ENCODE data around the gene KRT40.

The KRT40 gene

DNA sequence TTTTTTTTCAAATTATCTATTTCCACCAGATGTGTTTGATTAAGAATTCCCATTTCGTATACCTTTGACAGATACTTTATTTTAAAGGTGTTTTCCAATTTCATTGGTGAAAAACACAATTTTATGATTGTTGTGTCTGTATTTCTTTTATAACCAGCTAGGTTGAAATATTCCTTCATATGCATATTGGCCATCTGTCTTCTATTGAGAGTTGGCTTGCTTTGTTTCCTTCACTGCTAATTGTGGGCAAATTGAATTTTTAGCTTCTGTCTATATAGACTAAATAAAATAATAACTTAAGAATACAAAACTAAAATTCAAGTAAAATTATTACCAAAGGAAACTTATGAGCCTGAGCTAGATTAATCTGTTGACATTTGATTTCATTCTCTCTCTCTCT, 11.0 kb upstream of the KRT40 start:
- no peak overlapping the region for H3K4me3 ChIP-seq (ENCODE audit: low read length)
- no peaks in the 10 kb centered on the region for H3K9me3 ChIP-seq (ENCODE audit: insufficient read depth, low read depth, low read length)
- no peaks in the 10 kb centered on the region for H3K4me1 ChIP-seq (ENCODE audit: insufficient read depth, low read length)
- no peaks in the 10 kb centered on the region for H3K36me3 ChIP-seq (ENCODE audit: insufficient read depth, low read depth, low read length)
- H3K9ac ChIP-seq (ENCODE audit: low read depth, low read length) = no peak overlapping the region
- H3K27ac ChIP-seq (ENCODE audit: low read length) = no peak overlapping the region
- no peaks in the 10 kb centered on the region for H3K27me3 ChIP-seq (ENCODE audit: insufficient read depth, low read length)

DNA sequence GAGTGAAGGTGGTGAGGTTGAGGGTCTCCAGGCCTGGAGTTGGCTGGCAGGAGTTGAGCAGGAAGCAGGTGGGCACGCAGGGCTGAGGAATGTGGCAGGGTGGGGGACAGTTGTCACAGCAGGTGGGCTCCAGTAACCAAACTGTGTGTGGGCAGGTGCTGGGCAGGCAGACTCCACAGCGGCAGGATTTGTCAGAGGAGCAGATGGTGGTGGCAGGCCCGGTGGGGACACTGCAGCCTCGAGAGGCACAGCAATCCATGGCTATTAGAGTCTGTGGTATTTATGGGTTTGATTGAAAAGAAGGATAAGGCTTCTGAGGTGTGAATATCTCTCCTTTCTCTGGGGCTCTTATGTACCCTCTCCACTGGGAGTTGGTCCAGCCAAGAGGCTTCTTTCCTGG, 9.7 kb upstream of the KRT40 start, which contains the start of gene KRTAP3-3:
TSS of gene KRTAP3-3 (minus strand) at position 326 of the 400 bp plus-strand sequence. CDS start at position 259, 67 bp downstream.
- Histone ChIP-seq H3K36me3 (ENCODE audit: insufficient read depth, low read depth, low read length) (no peaks in the 10 kb centered on the region), H3K9ac (ENCODE audit: low read depth, low read length) (no peak within 1 kb of the TSS), H3K4me1 (ENCODE audit: insufficient read depth, low read length) (no peaks in the 10 kb centered on the region), H3K9me3 (ENCODE audit: insufficient read depth, low read depth, low read length) (no peaks in the 10 kb centered on the region), H3K27ac (ENCODE audit: low read length) (no peak within 1 kb of the TSS), H3K4me3 (ENCODE audit: low read length) (no peak within 1 kb of the TSS), H3K27me3 (ENCODE audit: insufficient read depth, low read length) (no peaks in the 10 kb centered on the region)

DNA sequence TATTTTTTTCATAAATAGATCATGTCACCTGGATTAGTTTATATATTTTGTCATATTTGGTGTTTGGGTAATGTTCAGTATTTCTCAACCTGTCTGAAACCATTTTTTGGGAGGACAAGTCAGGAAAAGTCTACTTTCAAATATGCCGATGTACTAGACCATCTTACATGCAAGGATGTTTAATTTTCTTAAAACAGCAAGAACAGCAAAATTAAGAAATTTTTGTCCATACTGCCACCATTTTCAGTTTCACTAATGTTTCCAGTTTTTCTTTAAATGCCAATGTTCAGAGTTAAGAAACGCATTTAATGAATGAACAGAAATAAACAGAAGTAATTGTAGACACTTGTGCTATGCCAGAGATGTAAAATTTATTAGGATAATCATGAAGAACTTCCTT, 9.0 kb upstream of the KRT40 start:
- Histone ChIP-seq H3K27me3 (ENCODE audit: insufficient read depth, low read length) (no peaks in the 10 kb centered on the region), H3K36me3 (ENCODE audit: insufficient read depth, low read depth, low read length) (no peaks in the 10 kb centered on the region), H3K27ac (ENCODE audit: low read length) (no peak overlapping the region), H3K4me1 (ENCODE audit: insufficient read depth, low read length) (no peaks in the 10 kb centered on the region), H3K4me3 (ENCODE audit: low read length) (no peak overlapping the region), H3K9ac (ENCODE audit: low read depth, low read length) (no peak overlapping the region), H3K9me3 (ENCODE audit: insufficient read depth, low read depth, low read length) (no peaks in the 10 kb centered on the region)

DNA sequence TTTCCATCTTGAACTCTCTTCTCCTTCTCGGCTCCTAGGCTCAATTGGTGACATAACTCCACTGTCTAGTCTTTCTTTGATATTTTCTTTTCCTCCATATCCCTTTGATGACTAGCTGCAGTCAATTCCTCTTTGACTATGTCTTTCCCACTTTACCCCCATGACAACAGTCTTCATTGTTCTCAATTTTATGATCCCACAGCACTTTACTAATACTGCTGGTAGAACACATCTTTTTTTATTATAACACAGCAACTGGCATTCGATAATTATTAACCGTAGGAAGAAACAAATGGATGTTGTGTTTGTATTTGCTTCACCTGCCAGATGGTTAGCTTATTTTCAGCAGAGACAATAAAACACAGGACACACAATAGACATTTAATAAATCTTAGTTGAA, 8.5 kb upstream of the KRT40 start:
- Histone ChIP-seq H3K4me1 (ENCODE audit: insufficient read depth, low read length) (no peaks in the 10 kb centered on the region), H3K27me3 (ENCODE audit: insufficient read depth, low read length) (no peaks in the 10 kb centered on the region), H3K9me3 (ENCODE audit: insufficient read depth, low read depth, low read length) (no peaks in the 10 kb centered on the region), H3K36me3 (ENCODE audit: insufficient read depth, low read depth, low read length) (no peaks in the 10 kb centered on the region), H3K4me3 (ENCODE audit: low read length) (no peak overlapping the region), H3K27ac (ENCODE audit: low read length) (no peak overlapping the region), H3K9ac (ENCODE audit: low read depth, low read length) (no peak overlapping the region)

DNA sequence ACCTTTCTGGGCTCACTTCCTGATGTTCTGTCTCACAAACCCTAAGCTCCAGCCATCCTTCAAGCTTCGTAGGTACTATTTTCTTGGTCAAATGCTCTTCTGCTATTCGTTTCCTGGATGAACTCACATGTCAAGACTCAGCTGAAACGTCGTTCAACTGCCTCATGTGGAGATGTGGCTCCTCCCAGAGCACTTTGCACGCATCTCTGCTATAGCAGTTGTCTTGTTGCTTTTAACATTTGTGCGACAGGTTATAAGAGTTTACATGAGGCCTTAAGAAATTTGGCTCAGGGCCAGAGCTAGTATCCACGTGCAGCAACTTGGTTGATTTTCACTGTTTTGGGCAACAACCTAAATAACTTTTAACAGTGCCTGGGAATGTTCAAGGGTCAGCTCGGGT, 2.8 kb upstream of the KRT40 start:
- H3K36me3 ChIP-seq (ENCODE audit: insufficient read depth, low read depth, low read length) = no peaks in the 10 kb centered on the region
- H3K9ac ChIP-seq (ENCODE audit: low read depth, low read length) = no peak overlapping the region
- no peaks in the 10 kb centered on the region for H3K4me1 ChIP-seq (ENCODE audit: insufficient read depth, low read length)

DNA sequence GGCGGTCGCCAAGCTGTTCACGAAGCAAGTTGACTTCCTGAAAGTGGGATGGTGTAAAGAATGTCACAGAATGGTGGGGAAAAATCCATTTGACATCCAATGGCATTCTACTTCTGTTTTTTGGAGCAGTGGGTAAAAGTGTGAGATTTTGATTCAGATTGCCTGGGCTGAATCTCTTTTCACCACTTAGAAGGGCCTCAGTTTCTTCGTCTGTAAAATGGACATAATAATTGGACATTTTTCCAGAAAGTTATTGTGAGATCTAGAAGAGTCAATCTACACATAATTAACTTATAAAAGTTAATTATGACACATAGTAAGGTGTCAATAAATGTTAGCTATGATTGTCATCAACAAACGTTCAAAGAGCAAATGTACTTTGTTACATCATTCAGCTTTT, 3.0 kb downstream of the KRT40 start:
- Histone ChIP-seq H3K4me3 (ENCODE audit: low read length) (no peak overlapping the region), H3K27ac (ENCODE audit: low read length) (no peak overlapping the region), H3K9me3 (ENCODE audit: insufficient read depth, low read depth, low read length) (no peaks in the 10 kb centered on the region), H3K27me3 (ENCODE audit: insufficient read depth, low read length) (no peaks in the 10 kb centered on the region), H3K4me1 (ENCODE audit: insufficient read depth, low read length) (no peaks in the 10 kb centered on the region; the same call in 1 of the 2 replicates), H3K36me3 (ENCODE audit: insufficient read depth, low read depth, low read length) (no peaks in the 10 kb centered on the region), H3K9ac (ENCODE audit: low read depth, low read length) (no peak overlapping the region)

More for the DNA sequence above, 2.8 kb upstream of the KRT40 start:
- Histone ChIP-seq H3K9me3 (ENCODE audit: insufficient read depth, low read depth, low read length) (no peaks in the 10 kb centered on the region), H3K27ac (ENCODE audit: low read length) (no peak overlapping the region), H3K27me3 (ENCODE audit: insufficient read depth, low read length) (no peaks in the 10 kb centered on the region), H3K4me3 (ENCODE audit: low read length) (no peak overlapping the region)

DNA sequence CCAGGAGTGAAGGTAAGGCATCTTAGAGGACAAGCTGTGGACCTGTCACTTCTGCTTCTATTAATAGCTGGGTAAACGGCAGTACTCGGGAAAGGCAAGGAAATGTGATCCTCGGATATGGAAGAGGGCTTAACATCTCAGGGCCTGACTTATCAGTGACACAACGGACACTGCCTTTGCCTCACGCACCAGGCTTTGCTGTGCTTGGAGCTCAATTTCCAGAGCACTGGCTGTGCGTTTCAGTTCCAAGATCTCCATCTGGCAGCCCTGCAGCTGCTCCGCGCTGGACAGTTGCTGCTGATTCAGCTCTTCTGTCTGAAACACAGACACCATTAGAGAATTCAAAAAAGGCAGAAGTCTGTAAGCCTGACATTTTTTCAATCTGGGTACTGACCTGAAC, 3.5 kb downstream of the KRT40 start:
- H3K4me1 ChIP-seq (ENCODE audit: insufficient read depth, low read length) = no peaks in the 10 kb centered on the region; the same call in 1 of the 2 replicates
- H3K27me3 ChIP-seq (ENCODE audit: insufficient read depth, low read length) = no peaks in the 10 kb centered on the region
- H3K4me3 ChIP-seq (ENCODE audit: low read length) = no peak overlapping the region
- no peak overlapping the region for H3K9ac ChIP-seq (ENCODE audit: low read depth, low read length)
- H3K36me3 ChIP-seq (ENCODE audit: insufficient read depth, low read depth, low read length) = no peaks in the 10 kb centered on the region
- no peaks in the 10 kb centered on the region for H3K9me3 ChIP-seq (ENCODE audit: insufficient read depth, low read depth, low read length)
- H3K27ac ChIP-seq (ENCODE audit: low read length) = no peak overlapping the region

DNA sequence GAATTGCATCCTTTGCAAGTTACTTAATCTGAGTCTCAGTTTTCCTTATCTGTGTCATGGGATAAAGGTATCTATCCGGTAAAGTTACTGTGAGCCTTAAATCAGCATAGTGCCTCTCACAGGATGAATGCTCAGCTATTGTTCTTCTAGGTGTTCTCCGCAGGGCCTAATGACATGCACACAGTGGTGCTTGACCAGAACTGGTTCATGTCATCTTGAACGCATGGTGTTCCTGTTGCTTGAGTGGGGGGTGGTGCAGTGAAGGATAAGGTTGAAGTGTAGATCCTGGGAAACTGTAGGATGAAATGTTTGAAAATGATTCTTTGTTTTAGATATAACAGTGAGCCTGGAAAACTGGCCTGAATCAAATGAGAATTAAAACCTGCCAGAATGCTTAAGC, 4.0 kb downstream of the KRT40 start:
- no peaks in the 10 kb centered on the region for H3K36me3 ChIP-seq (ENCODE audit: insufficient read depth, low read depth, low read length)
- H3K27ac ChIP-seq (ENCODE audit: low read length) = no peak overlapping the region
- no peaks in the 10 kb centered on the region for H3K9me3 ChIP-seq (ENCODE audit: insufficient read depth, low read depth, low read length)
- no peaks in the 10 kb centered on the region for H3K27me3 ChIP-seq (ENCODE audit: insufficient read depth, low read length)
- H3K4me3 ChIP-seq (ENCODE audit: low read length) = no peak overlapping the region
- no peaks in the 10 kb centered on the region; the same call in 1 of the 2 replicates for H3K4me1 ChIP-seq (ENCODE audit: insufficient read depth, low read length)
- no peak overlapping the region for H3K9ac ChIP-seq (ENCODE audit: low read depth, low read length)

DNA sequence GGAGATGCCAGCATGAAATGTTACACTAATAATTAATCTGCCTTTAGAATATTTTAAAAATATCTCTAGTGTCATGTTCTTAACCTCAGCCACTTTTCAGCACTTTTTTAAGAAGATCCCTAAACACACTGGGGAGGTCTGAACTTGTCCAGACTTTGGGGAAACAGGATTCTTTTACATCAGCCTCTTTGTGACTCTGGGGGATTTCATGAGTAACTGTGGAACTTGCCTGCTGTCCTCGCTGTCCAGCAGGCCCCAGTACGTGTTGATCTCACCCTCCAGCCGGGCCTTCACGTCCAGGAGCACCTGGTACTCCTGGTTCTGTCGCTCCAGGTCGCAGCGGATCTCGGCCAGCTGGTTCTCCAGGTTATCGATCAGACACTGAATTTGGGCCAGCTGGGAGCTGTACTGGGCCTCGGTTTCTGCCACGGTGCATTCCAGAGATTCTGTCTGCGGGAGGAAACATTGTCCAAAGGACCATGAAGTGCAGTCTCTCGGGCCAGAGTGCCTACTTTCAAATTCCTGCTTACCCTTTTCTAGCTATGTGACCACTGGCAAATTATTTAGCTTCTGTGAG, 5.5 kb downstream of the KRT40 start:
- H3K27me3 ChIP-seq (ENCODE audit: insufficient read depth, low read length) = no peaks in the 10 kb centered on the region
- no peaks in the 10 kb centered on the region for H3K9me3 ChIP-seq (ENCODE audit: insufficient read depth, low read depth, low read length)
- H3K4me3 ChIP-seq (ENCODE audit: low read length) = no peak overlapping the region
- H3K4me1 ChIP-seq (ENCODE audit: insufficient read depth, low read length) = no peaks in the 10 kb centered on the region; the same call in 1 of the 2 replicates
- H3K9ac ChIP-seq (ENCODE audit: low read depth, low read length) = no peak overlapping the region
- no peak overlapping the region for H3K27ac ChIP-seq (ENCODE audit: low read length)
- no peaks in the 10 kb centered on the region for H3K36me3 ChIP-seq (ENCODE audit: insufficient read depth, low read depth, low read length)

DNA sequence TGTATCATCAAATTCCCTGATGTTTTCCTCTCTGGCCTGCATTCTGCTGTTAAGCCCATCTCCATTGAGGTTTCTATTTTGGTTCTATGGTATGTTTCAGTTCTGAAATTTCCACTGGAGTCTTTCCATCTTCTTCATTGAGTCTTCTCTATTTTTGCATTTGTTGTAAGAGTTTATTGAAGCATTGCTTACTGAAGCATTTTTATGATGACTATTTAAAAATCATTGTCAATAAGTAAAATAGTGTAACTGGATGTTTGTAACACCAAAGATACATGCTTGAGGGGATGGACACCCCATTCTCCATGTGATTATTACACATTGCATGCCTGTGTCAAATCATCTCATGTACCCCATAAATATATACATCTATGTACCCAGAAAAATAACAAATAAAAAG, 8.6 kb downstream of the KRT40 start:
- Histone ChIP-seq H3K4me1 (ENCODE audit: insufficient read depth, low read length) (no peaks in the 10 kb centered on the region; the same call in 1 of the 2 replicates), H3K27me3 (ENCODE audit: insufficient read depth, low read length) (no peaks in the 10 kb centered on the region), H3K27ac (ENCODE audit: low read length) (no peak overlapping the region), H3K36me3 (ENCODE audit: insufficient read depth, low read depth, low read length) (no peaks in the 10 kb centered on the region), H3K9ac (ENCODE audit: low read depth, low read length) (no peak overlapping the region), H3K4me3 (ENCODE audit: low read length) (no peak overlapping the region), H3K9me3 (ENCODE audit: insufficient read depth, low read depth, low read length) (no peaks in the 10 kb centered on the region)

DNA sequence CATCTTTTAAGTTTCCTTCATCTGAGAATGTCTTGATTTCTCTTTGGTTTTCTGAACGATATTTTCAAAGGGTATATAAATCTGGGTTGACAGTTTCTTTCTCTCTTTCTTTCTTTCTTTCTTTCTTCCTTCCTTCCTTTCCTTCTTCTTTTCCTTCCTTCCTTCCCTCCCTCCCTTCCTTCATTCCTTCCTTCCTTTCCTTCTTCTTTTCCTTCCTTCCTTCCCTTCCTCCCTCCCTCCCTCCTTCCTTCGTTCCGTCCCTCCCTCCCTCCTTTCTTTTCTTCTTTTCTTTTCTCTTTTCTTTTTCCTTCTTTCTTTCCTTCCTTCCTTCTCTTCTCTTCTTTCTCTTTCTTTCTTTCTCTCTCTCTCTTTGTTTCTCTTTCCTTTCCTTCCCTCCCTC, 9.8 kb downstream of the KRT40 start:
- H3K4me3 ChIP-seq (ENCODE audit: low read length) = no peak overlapping the region
- no peak overlapping the region for H3K9ac ChIP-seq (ENCODE audit: low read depth, low read length)
- H3K36me3 ChIP-seq (ENCODE audit: insufficient read depth, low read depth, low read length) = no peaks in the 10 kb centered on the region
- H3K9me3 ChIP-seq (ENCODE audit: insufficient read depth, low read depth, low read length) = no peaks in the 10 kb centered on the region
- no peaks in the 10 kb centered on the region for H3K27me3 ChIP-seq (ENCODE audit: insufficient read depth, low read length)
- H3K27ac ChIP-seq (ENCODE audit: low read length) = no peak overlapping the region
- no peaks in the 10 kb centered on the region for H3K4me1 ChIP-seq (ENCODE audit: insufficient read depth, low read length)

DNA sequence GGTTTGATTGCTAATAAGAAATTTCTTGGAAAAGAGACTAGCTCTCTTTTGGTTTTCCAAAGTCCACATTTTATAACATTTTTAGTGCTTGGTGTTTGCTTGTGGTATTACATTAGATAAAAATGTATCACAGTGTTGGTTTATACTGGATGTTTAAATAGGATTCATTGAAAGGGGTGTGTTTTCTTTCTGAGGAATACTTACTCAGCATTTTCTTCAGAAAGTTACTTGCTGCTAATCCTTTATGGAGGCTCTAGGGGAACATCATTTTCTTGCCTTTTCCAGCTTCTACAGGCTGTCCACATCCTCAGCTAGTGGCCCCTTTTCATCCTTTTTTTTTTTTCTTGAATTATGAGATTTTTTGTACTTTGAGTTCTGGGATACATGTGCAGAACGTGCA, 16.5 kb downstream of the KRT40 start:
- no peak overlapping the region for H3K27ac ChIP-seq (ENCODE audit: low read length)
- no peaks in the 10 kb centered on the region for H3K4me1 ChIP-seq (ENCODE audit: insufficient read depth, low read length)
- H3K36me3 ChIP-seq (ENCODE audit: insufficient read depth, low read depth, low read length) = no peaks in the 10 kb centered on the region
- H3K27me3 ChIP-seq (ENCODE audit: insufficient read depth, low read length) = no peaks in the 10 kb centered on the region
- H3K9ac ChIP-seq (ENCODE audit: low read depth, low read length) = no peak overlapping the region
- no peaks in the 10 kb centered on the region for H3K9me3 ChIP-seq (ENCODE audit: insufficient read depth, low read depth, low read length)
- H3K4me3 ChIP-seq (ENCODE audit: low read length) = no peak overlapping the region

Measured in iPS-20b (cell line).